MCF 10A (cell line): ENCODE data around the gene ASCC2. TPM values are rescaled to one million over a fixed set of nuclear protein-coding genes. Genes with fewer than 3 reads are reported as not detected.

Experiments
- BruUV-seq: library from RNA; stranded (reverse); fragments of 400-500 nt; replicated peaks from 2 replicates; lab custom pipeline; 2021; lab: Mats Ljungman, UMichigan
- CTCF ChIA-PET: fragments of 300-600 bp; sonication (Branson Sonifier 250); formaldehyde crosslinking; extraction: SDS; loops from one replicate; lab custom pipeline; 2021; ENCODE audit warnings: antibody characterized with exemption, inconsistent platforms; lab: Yijun Ruan, JAX
- POLR2A ChIA-PET: fragments of 300-600, 350-650 bp; sonication (Branson Sonifier 250); formaldehyde crosslinking; extraction: SDS; loops from one replicate; lab custom pipeline; 2020; ENCODE audit warnings: antibody characterized with exemption, inconsistent platforms; lab: Yijun Ruan, JAX
- DNase-seq: peaks from one replicate; pipeline ENCODE4 v3.0.0-alpha.2; 2018; ENCODE audit not compliant: unreplicated experiment
- H3K27ac Mint-ChIP-seq: one replicate; pipeline ENCODE4 v1.8.0; 2022; ENCODE audit warnings: mild to moderate bottlenecking, low read depth, mixed read lengths; ENCODE audit not compliant: unreplicated experiment
- H3K27me3 Mint-ChIP-seq: one replicate; pipeline ENCODE4 v1.8.0; 2022; ENCODE audit warnings: mixed read lengths; ENCODE audit not compliant: insufficient read depth, unreplicated experiment
- H3K36me3 Mint-ChIP-seq: one replicate; pipeline ENCODE4 v1.8.0; 2022; ENCODE audit warnings: mild to moderate bottlenecking, moderate library complexity, mixed read lengths; ENCODE audit not compliant: insufficient read depth, unreplicated experiment
- H3K4me1 Mint-ChIP-seq: one replicate; pipeline ENCODE4 v1.8.0; 2022; ENCODE audit warnings: mixed read lengths; ENCODE audit not compliant: insufficient read depth, unreplicated experiment
- H3K4me3 Mint-ChIP-seq: one replicate; pipeline ENCODE4 v1.8.0; 2022; ENCODE audit warnings: mild to moderate bottlenecking, moderate library complexity, mixed read lengths; ENCODE audit not compliant: unreplicated experiment
- H3K9me3 Mint-ChIP-seq: one replicate; pipeline ENCODE4 v1.8.0; 2022; ENCODE audit warnings: mixed read lengths; ENCODE audit not compliant: unreplicated experiment
- intact Hi-C: fragments of 100-400 bp; cut with micrococcal nuclease; formaldehyde crosslinking; loops from 2 replicates; pipeline ENCODE4 v1.14.1; 2022
- total RNA-seq: library from RNA; stranded (reverse); gene quantifications from 2 replicates; pipeline ENCODE4 v1.2.3, GENCODE V29; 2022
- TF ChIP-seq, protein P1 (sequence below): fragments of 200-600 bp; IDR thresholded peaks from one replicate; pipeline ENCODE4 v1.8.0; 2022; ENCODE audit warnings: antibody characterized with exemption, mild to moderate bottlenecking; ENCODE audit not compliant: unreplicated experiment

The ASCC2 gene
- total RNA-seq, 1 experiment from 2014 or later, result 70.7 TPM

DNA sequence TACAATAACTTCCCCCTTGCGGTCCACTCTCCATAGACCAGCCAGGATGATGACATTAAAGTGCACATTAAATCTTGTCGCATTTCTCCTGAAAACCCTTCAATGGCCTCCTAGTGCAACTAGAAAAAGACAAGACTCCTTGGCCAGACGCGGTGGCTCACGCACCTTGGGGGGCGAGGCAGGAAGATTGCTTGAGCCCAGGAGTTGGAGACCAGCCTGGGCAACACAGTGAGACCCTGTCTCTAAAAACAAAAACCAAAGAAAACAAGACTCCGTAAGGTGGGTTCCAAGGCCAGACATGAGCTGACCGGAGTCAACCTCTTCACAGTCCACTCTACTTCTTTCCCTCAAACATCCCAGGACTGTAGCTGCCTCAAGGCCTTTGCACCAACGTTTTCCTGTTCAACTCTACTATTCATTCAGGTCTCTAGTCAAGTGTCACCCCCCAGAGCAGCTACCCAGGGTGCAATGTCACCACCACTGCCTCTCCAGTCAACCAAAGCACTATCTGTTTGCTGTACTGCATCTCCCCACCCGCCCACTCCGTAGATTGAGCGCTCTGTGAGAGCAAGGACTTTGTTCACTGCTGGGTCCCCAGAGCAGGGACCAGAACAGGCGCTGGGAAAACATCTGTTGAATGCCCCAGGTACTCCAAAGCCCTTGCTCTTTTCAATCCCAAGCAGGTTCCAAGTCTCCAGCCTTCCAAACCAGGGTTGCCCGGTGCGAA, 72.0 kb downstream of the ASCC2 start:
- DNase-seq, result no peak
- BruUV-seq, result TSS peak; percentile 61
- TF ChIP-seq, protein P1, sequence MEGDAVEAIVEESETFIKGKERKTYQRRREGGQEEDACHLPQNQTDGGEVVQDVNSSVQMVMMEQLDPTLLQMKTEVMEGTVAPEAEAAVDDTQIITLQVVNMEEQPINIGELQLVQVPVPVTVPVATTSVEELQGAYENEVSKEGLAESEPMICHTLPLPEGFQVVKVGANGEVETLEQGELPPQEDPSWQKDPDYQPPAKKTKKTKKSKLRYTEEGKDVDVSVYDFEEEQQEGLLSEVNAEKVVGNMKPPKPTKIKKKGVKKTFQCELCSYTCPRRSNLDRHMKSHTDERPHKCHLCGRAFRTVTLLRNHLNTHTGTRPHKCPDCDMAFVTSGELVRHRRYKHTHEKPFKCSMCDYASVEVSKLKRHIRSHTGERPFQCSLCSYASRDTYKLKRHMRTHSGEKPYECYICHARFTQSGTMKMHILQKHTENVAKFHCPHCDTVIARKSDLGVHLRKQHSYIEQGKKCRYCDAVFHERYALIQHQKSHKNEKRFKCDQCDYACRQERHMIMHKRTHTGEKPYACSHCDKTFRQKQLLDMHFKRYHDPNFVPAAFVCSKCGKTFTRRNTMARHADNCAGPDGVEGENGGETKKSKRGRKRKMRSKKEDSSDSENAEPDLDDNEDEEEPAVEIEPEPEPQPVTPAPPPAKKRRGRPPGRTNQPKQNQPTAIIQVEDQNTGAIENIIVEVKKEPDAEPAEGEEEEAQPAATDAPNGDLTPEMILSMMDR, result no peak
- intact Hi-C loops, result no loop called here
- H3K27me3 Mint-ChIP-seq, result no peaks in the 10 kb centered on the region
- H3K27ac Mint-ChIP-seq, result peak overlapping the region; percentile 100
- no peaks in the 10 kb centered on the region for H3K9me3 Mint-ChIP-seq
- POLR2A ChIA-PET, result interaction anchor here (0.6 to 1.9 kb wide), 23 partner anchors 9 to 431 kb away, joined by 3 to 16 read pairs (median 5); partner anchors contain the start of genes ASCC2, MTMR3 and THOC5
- peak overlapping the region; percentile 99 for H3K4me3 Mint-ChIP-seq
- H3K36me3 Mint-ChIP-seq, result peaks cover 25% of the 10 kb centered on the region
- CTCF ChIA-PET, result interaction anchor here (0.5 to 0.8 kb wide), 3 partner anchors 49 to 239 kb away, joined by 3 read pairs; no protein-coding TSS in a partner anchor
- peaks cover 11% of the 10 kb centered on the region for H3K4me1 Mint-ChIP-seq

DNA sequence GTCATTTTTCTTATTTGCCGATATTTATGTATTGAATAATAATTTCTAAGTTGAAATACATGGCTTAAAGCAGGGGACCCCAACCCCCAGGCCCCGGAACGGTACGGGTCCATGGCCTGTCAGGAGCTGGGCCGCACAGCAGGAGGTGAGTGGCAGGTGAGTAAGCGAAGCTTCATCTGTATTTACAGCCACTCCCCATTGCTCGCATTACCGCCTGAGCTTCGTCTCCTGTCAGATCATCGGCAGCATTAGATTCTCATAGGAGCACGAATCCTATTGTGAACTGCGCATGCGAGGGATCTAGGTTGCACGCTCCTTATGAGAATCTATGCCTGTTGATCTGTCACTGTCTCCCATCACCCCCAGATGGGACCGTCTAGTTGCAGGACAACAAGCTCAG, 75.8 kb downstream of the ASCC2 start:
- no TSS peak for BruUV-seq
- DNase-seq, result no peak
- Mint-ChIP-seq H3K27ac (no peak overlapping the region), H3K9me3 (no peaks in the 10 kb centered on the region), H3K36me3 (no peaks in the 10 kb centered on the region), H3K27me3 (no peaks in the 10 kb centered on the region), H3K4me3 (no peak overlapping the region), H3K4me1 (peaks cover 11% of the 10 kb centered on the region)
- TF ChIP-seq, protein P1, result no peak
- intact Hi-C loops, result no loop called here
- ChIA-PET CTCF (interaction anchor here (0.6 to 1.6 kb wide), 2 partner anchors 10 to 67 kb away, joined by 4 to 6 read pairs; no protein-coding TSS in a partner anchor), POLR2A (interaction anchor here (0.6 to 0.7 kb wide), 2 partner anchors 12 to 17 kb away, joined by 3 read pairs; no protein-coding TSS in a partner anchor)

DNA sequence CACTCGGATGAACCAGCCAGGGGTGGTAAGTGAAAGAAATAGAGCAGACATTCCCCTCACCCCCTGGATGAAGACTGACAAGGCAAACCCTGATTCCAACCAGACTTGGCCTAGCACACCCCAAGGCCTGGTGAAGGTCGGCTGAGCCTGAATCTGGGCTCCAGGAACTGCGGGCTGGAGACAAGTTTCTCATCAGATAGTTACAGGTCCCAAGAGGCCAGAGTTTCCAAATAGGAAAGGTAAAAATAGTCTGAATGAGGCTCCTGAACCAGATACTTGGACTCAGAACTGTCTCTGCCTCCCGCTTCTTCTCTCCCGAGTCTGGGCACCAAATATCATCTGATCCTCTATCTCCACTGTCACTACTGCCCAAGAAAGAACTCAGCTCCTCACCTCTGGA, 79.1 kb downstream of the ASCC2 start:
- no peak for DNase-seq
- Mint-ChIP-seq H3K4me3 (no peak overlapping the region), H3K36me3 (no peaks in the 10 kb centered on the region), H3K27ac (no peak overlapping the region), H3K27me3 (no peaks in the 10 kb centered on the region), H3K4me1 (no peaks in the 10 kb centered on the region), H3K9me3 (no peaks in the 10 kb centered on the region)
- TF ChIP-seq, protein P1, result no peak
- intact Hi-C loops, result no loop called here
- BruUV-seq, result no TSS peak
- ChIA-PET POLR2A (no interaction called here), CTCF (interaction anchor here (0.7 kb wide), 1 partner anchor 14 kb away, joined by 3 read pairs; no protein-coding TSS in a partner anchor)

DNA sequence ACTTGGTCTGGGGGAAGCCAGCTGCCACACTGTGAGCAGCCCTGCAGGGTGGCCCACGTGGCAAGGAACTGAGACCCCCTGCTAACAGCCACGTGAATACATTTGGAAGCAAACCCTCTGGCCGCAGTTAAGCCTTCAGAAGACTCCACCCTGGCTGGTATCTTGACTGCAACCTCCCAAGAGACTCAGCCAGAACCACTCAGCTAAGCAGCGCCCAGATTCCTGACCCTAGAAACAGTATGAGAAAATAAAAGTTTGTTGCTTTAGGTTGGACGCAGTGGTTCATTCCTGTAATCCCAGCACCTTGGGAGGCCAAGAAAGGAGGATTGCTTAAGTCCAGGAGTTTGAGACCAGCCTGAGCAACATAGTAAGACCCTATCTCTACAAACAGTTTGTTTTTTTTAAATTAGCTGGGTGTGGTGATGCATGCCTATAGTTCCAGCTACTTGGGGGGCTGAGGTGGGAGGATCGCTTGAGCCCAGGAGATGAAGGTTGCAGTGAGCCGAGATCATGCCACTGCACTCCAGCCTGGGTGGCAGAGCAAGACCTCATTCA, 79.9 kb downstream of the ASCC2 start:
- intact Hi-C loops, result no loop called here
- DNase-seq, result no peak
- no peaks in the 10 kb centered on the region for H3K36me3 Mint-ChIP-seq
- ChIA-PET CTCF (no interaction called here), POLR2A (interaction anchor here (0.9 kb wide), 1 partner anchor 13 kb away, joined by 3 read pairs; no protein-coding TSS in a partner anchor)
- H3K4me1 Mint-ChIP-seq, result no peaks in the 10 kb centered on the region
- no peaks in the 10 kb centered on the region for H3K9me3 Mint-ChIP-seq
- no peak overlapping the region for H3K27ac Mint-ChIP-seq
- no peaks in the 10 kb centered on the region for H3K27me3 Mint-ChIP-seq
- H3K4me3 Mint-ChIP-seq, result no peak overlapping the region
- TF ChIP-seq, protein P1, result no peak
- no TSS peak for BruUV-seq
